Measurements from ENCODE around the gene VWA1. TPM values are rescaled to one million over a fixed set of nuclear protein-coding genes. Genes with fewer than 3 reads are reported as not detected.
A peak's percentile ranks its signal among the peaks of the same experiment; 100 is the strongest.
"Not testable (repeated sequence)": the region's sequence is repeated elsewhere in the genome, so short reads cannot be mapped to it uniquely, and the experiment has no call there.

VWA1 gene
- total RNA-seq, 1 experiment from 2014 or later, result 56.6 TPM

GRCh38 chr1:1470626-1471388, 35.3 kb downstream of the VWA1 start:
- H2AFZ ChIP-seq, result peak overlapping the region; percentile 99
- CTCF ChIA-PET, result no interaction called here
- peaks cover 28% of the 10 kb centered on the region for H3K79me2 ChIP-seq (ENCODE audit: low read depth)
- peaks cover 19% of the 10 kb centered on the region for H4K20me1 ChIP-seq (ENCODE audit: insufficient read depth)
- intact Hi-C loops (cut with micrococcal nuclease; ENCODE audit: unreplicated experiment), result loop anchor here (1.0 to 2.0 kb wide), 2 partner anchors 9 to 72 kb away; partner anchors contain the start of gene CCNL2
- H3K27me3 ChIP-seq (ENCODE audit: insufficient read depth, low read depth), result no peaks in the 10 kb centered on the region
- peaks cover 13% of the 10 kb centered on the region; the same call in 1 of the 2 replicates for H3K4me1 ChIP-seq (replicated peaks; ENCODE audit: insufficient read depth)
- peaks cover 16% of the 10 kb centered on the region for H3F3A ChIP-seq (ENCODE audit: insufficient read depth, low read depth)
- no peaks in the 10 kb centered on the region for H3K9me2 ChIP-seq (ENCODE audit: insufficient read depth)
- H3K27ac ChIP-seq, result peak overlapping the region; percentile 68
- DNase-seq, result peak; percentile 9 to 54
- H3K4me2 ChIP-seq, result peak overlapping the region; percentile 85
- TF ChIP-seq EZH2 (IDR thresholded peaks at IDR 0.05; ENCODE audit: low read depth), result no peak
- TF ChIP-seq, protein P1, sequence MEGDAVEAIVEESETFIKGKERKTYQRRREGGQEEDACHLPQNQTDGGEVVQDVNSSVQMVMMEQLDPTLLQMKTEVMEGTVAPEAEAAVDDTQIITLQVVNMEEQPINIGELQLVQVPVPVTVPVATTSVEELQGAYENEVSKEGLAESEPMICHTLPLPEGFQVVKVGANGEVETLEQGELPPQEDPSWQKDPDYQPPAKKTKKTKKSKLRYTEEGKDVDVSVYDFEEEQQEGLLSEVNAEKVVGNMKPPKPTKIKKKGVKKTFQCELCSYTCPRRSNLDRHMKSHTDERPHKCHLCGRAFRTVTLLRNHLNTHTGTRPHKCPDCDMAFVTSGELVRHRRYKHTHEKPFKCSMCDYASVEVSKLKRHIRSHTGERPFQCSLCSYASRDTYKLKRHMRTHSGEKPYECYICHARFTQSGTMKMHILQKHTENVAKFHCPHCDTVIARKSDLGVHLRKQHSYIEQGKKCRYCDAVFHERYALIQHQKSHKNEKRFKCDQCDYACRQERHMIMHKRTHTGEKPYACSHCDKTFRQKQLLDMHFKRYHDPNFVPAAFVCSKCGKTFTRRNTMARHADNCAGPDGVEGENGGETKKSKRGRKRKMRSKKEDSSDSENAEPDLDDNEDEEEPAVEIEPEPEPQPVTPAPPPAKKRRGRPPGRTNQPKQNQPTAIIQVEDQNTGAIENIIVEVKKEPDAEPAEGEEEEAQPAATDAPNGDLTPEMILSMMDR (conservative IDR thresholded peaks at IDR 0.05), result no peak
- POLR2A ChIA-PET (ENCODE audit: unreplicated experiment), result interaction anchor here (0.6 to 0.7 kb wide), 2 partner anchors 46 to 288 kb away, joined by 4 to 7 read pairs; no protein-coding TSS in a partner anchor
- H3K36me3 ChIP-seq (ENCODE audit: low read depth), result no peaks in the 10 kb centered on the region
- H3K9me3 ChIP-seq (ENCODE audit: insufficient read depth, low read depth), result no peaks in the 10 kb centered on the region
- peak overlapping the region; percentile 90 for H3K4me3 ChIP-seq
- no TSS peak for BruUV-seq (replicated peaks)

DNA sequence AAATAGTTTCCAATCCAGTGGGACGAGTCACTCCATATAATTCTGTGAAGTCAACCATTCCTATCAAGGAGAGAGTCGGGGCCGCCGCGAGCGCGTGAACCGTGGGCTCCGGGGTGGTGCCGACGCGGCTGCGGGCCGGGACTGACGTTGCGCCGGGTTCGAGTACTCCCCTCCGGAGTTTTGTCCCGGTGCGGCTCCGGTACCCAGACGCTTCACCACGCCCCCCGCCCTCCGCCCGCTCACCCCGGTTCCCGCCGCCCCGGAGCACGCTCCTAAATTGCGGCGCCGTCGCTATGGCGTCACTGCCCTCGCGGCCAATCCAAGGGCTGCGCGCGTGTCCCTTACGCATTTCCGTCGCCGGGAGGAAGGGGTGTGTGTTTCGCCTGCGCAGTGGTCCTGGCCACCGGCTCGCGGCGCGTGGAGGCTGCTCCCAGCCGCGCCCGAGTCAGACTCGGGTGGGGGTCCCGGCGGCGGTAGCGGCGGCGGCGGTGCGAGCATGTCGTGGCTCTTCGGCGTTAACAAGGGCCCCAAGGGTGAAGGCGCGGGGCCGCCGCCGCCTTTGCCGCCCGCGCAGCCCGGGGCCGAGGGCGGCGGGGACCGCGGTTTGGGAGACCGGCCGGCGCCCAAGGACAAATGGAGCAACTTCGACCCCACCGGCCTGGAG, 36.0 kb downstream of the VWA1 start, which contains the start of gene ATAD3B:
ATAD3B (plus strand) TSS at position 377 of the 664 bp plus-strand sequence; CDS start at position 497, 120 bp downstream.
- H3K9me3 ChIP-seq (ENCODE audit: insufficient read depth, low read depth), result no peaks in the 10 kb centered on the region
- CTCF ChIA-PET, result no interaction called here
- peak within 1 kb of the TSS; percentile 90 for H3K4me3 ChIP-seq
- H3K4me1 ChIP-seq (replicated peaks; ENCODE audit: insufficient read depth), result peaks cover 13% of the 10 kb centered on the region; the same call in 1 of the 2 replicates
- peak within 1 kb of the TSS; percentile 68 for H3K27ac ChIP-seq
- peaks cover 30% of the 10 kb centered on the region for H3K79me2 ChIP-seq (ENCODE audit: low read depth)
- POLR2A ChIA-PET (ENCODE audit: unreplicated experiment), result interaction anchor here (0.7 kb wide), 1 partner anchor 47 kb away, joined by 4 read pairs; no protein-coding TSS in a partner anchor
- TF ChIP-seq, protein P1 (conservative IDR thresholded peaks at IDR 0.05), result no peak
- TF ChIP-seq EZH2 (IDR thresholded peaks at IDR 0.05; ENCODE audit: low read depth), result no peak
- peak within 1 kb of the TSS; percentile 99 for H2AFZ ChIP-seq
- no peaks in the 10 kb centered on the region for H3K27me3 ChIP-seq (ENCODE audit: insufficient read depth, low read depth)
- peaks cover 16% of the 10 kb centered on the region for H3F3A ChIP-seq (ENCODE audit: insufficient read depth, low read depth)
- H3K36me3 ChIP-seq (ENCODE audit: low read depth), result no peaks in the 10 kb centered on the region
- DNase-seq, result peak; percentile 79 to 88
- peaks cover 22% of the 10 kb centered on the region for H4K20me1 ChIP-seq (ENCODE audit: insufficient read depth)
- intact Hi-C loops (cut with micrococcal nuclease; ENCODE audit: unreplicated experiment), result loop anchor here (1.0 to 2.0 kb wide), 2 partner anchors 9 to 73 kb away; partner anchors contain the start of gene CCNL2
- BruUV-seq (replicated peaks), result TSS peak; percentile 72
- peak within 1 kb of the TSS; percentile 94 for H3K4me2 ChIP-seq
- H3K9me2 ChIP-seq (ENCODE audit: insufficient read depth), result no peaks in the 10 kb centered on the region

DNA sequence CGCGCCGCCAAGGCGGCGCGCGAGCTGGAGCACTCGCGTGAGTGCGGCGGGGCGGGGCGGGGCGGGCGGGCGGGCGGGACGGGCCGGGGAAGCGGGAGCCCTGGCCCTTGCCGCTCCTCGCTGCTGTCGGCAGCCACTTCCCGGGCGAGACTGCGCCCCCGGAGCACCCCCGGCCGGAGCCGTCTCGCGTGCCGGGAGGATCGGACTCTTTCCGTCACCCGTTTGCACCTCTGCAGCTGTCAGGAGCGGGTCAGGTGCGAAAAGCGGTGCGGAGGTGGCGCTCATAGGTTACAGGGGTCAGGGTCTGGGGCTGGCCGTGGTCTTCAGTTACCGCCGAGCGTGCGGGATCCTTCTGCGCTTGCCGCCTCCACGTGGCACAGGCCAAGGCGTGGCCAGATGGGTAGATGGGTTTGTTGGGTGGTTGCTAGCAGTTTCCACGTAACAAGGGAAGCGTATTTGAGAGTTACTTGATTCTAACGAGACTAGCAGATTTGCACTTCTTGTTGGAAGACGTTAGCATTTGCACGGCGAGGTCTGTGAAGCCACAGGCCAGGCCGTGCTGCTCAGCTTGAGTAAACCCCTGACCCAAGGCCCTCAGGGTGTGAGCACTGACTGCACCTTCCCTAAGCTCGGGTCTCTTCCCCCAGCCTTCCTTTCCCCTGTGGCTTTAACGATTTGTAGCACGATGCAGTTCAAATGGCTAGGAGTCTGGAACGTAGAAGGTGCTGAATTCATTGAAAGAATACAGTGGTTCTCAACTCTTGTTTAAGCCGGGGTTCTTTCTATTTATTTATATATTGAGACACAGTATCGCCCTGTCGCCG, 36.8 kb downstream of the VWA1 start:
- H3K9me2 ChIP-seq (ENCODE audit: insufficient read depth); POLR2A ChIA-PET (ENCODE audit: unreplicated experiment); H3K36me3 ChIP-seq (ENCODE audit: low read depth); H2AFZ ChIP-seq; H3K27me3 ChIP-seq (ENCODE audit: insufficient read depth, low read depth); DNase-seq; intact Hi-C loops (cut with micrococcal nuclease; ENCODE audit: unreplicated experiment); H3K9me3 ChIP-seq (ENCODE audit: insufficient read depth, low read depth); CTCF ChIA-PET; H3K27ac ChIP-seq: not testable (repeated sequence)
- peak overlapping the region; percentile 94 for H3K4me2 ChIP-seq
- H3F3A ChIP-seq (ENCODE audit: insufficient read depth, low read depth), result peaks cover 16% of the 10 kb centered on the region
- H3K4me3 ChIP-seq, result peak overlapping the region; percentile 82
- H4K20me1 ChIP-seq (ENCODE audit: insufficient read depth), result peaks cover 27% of the 10 kb centered on the region
- H3K4me1 ChIP-seq (replicated peaks; ENCODE audit: insufficient read depth), result peaks cover 13% of the 10 kb centered on the region; the same call in 1 of the 2 replicates
- TSS peak; percentile 53 for BruUV-seq (replicated peaks)
- H3K79me2 ChIP-seq (ENCODE audit: low read depth), result peaks cover 38% of the 10 kb centered on the region

DNA sequence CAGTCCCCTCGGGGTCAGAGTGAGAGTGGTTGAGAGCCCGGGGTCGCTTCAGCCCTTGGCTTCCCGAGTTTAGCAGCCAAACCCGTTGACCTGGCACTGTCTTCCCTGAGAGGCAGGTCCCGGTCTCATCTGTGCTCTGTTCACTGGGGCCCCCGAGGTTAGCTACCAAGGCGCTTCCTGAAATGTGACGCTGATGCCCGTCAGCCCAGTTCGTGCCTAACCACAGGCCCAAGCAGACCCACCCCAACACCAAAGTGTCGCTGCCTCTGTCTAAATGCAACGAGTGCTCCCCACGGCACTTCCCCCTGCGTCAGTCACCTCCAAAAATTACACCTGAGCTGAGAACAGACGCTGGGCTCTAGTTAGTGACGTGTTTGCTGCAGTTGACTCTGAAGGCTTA, 40.5 kb downstream of the VWA1 start:
- H3K4me3 ChIP-seq; H3K36me3 ChIP-seq (ENCODE audit: low read depth); H2AFZ ChIP-seq; H3K27me3 ChIP-seq (ENCODE audit: insufficient read depth, low read depth); H3K27ac ChIP-seq; intact Hi-C loops (cut with micrococcal nuclease; ENCODE audit: unreplicated experiment); CTCF ChIA-PET; H3K9me2 ChIP-seq (ENCODE audit: insufficient read depth); DNase-seq; POLR2A ChIA-PET (ENCODE audit: unreplicated experiment); H3F3A ChIP-seq (ENCODE audit: insufficient read depth, low read depth); BruUV-seq (replicated peaks); H3K4me2 ChIP-seq; H3K4me1 ChIP-seq (replicated peaks; ENCODE audit: insufficient read depth); H3K9me3 ChIP-seq (ENCODE audit: insufficient read depth, low read depth): not testable (repeated sequence)
- H4K20me1 ChIP-seq (ENCODE audit: insufficient read depth), result peaks cover 27% of the 10 kb centered on the region
- H3K79me2 ChIP-seq (ENCODE audit: low read depth), result peaks cover 43% of the 10 kb centered on the region
